Smooth muscle cell (in vitro differentiated cells): ENCODE measurements around the gene PDCD7. TPM values are rescaled to one million over a fixed set of nuclear protein-coding genes. Genes with fewer than 3 reads are reported as not detected.

Experiments
- DNase-seq: peaks from one replicate; lab custom pipeline; 2025; ENCODE audit not compliant: unreplicated experiment; lab: John Stamatoyannopoulos, UW
- H2AFZ ChIP-seq: fragments of 200-600 bp; sonication (generic); 2 replicates; pipeline ENCODE4 v1.6.0; 2016; ENCODE audit warnings: antibody characterized with exemption, low read depth, mild to moderate bottlenecking
- H3F3A ChIP-seq: fragments of 200-600 bp; sonication (generic); 2 replicates; pipeline ENCODE4 v1.6.0; 2017; ENCODE audit warnings: antibody characterized with exemption, low read depth
- H3K27ac ChIP-seq: fragments of 200-600 bp; sonication (generic); 2 replicates; pipeline ENCODE4 v1.5.1; 2016; ENCODE audit warnings: low read depth, mild to moderate bottlenecking
- H3K27me3 ChIP-seq: fragments of 200-600 bp; sonication (generic); 2 replicates; pipeline ENCODE4 v1.6.1; 2016; ENCODE audit warnings: low read depth, mild to moderate bottlenecking
- H3K36me3 ChIP-seq: fragments of 200-600 bp; sonication (generic); 2 replicates; pipeline ENCODE4 v1.5.1; 2016; ENCODE audit warnings: low read depth
- H3K4me1 ChIP-seq: fragments of 200-600 bp; sonication (generic); 2 replicates; pipeline ENCODE4 v1.5.1; 2016; ENCODE audit warnings: low read depth
- H3K4me2 ChIP-seq: fragments of 200-600 bp; sonication (generic); 2 replicates; pipeline ENCODE4 v1.6.0; 2016; ENCODE audit warnings: mild to moderate bottlenecking
- H3K4me3 ChIP-seq: fragments of 200-600 bp; sonication (generic); 2 replicates; pipeline ENCODE4 v1.5.1; 2016; ENCODE audit warnings: mild to moderate bottlenecking
- H3K79me2 ChIP-seq: fragments of 200-600 bp; sonication (generic); 2 replicates; pipeline ENCODE4 v1.6.0; 2016; ENCODE audit warnings: low read depth, mild to moderate bottlenecking
- H3K9ac ChIP-seq: fragments of 200-600 bp; sonication (generic); 2 replicates; pipeline ENCODE4 v1.6.0; 2016; ENCODE audit warnings: low read depth
- H3K9me3 ChIP-seq: fragments of 200-600 bp; sonication (generic); replicated peaks from 2 replicates; pipeline ENCODE4 v1.5.1; 2016; ENCODE audit warnings: low read depth
- H4K20me1 ChIP-seq: fragments of 200-600 bp; sonication (generic); 2 replicates; pipeline ENCODE4 v1.6.0; 2016; ENCODE audit warnings: low read depth
- WGBS: methylation state at CpG from one replicate; pipeline ENCODE4 v1.1.7; 2016; ENCODE audit warnings: low lambda C conversion rate; 5-methylcytosine and 5-hydroxymethylcytosine counted together
- polyA plus RNA-seq: library from polyadenylated mRNA; unstranded; fragments of >200 nt; fragmentation: Nextera tagmentation; extraction: Ambion mirVana; gene quantifications from 2 replicates; pipeline ENCODE4 v1.2.1, GENCODE V29; 2016
- total RNA-seq: library from RNA; depleted of rRNA; stranded (reverse); fragments of >200 nt; gene quantifications from 2 replicates; pipeline ENCODE4 v1.2.3, GENCODE V29; 2014
- TF ChIP-seq, protein P1 (sequence below): fragments of 200-600 bp; sonication (generic); IDR thresholded peaks from 2 replicates; pipeline ENCODE4 v1.5.1; 2017; ENCODE audit warnings: borderline replicate concordance, mild to moderate bottlenecking, antibody characterized with exemption; ENCODE audit not compliant: insufficient read depth, poor library complexity, severe bottlenecking

PDCD7 gene
- total and polyA plus RNA-seq, 2 experiments from 2014 or later = 11.6 to 14.3 TPM

DNA sequence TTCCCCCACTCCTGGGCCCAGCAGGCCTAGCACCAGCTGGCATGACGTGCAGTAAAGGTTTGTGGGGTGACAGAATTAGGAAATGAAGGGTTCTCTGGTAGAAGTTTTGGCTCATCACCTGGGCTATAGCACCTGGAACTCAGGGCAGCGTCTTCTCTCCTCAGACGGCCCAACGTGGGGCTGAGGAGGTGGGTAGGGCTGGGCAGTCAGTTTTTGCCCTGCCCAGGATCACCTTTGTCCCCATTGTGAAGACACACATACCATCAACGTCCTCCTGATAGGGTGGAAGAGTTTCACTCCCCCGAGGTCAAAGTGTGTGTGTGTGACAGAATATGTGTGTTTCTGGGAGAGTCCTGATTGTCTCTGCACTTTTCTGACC is 45.0 kb downstream of the PDCD7 start:
- Histone ChIP-seq H3K9me3 (no peaks in the 10 kb centered on the region), H3K4me1 (peaks cover 19% of the 10 kb centered on the region), H3F3A (no peaks in the 10 kb centered on the region), H3K36me3 (no peaks in the 10 kb centered on the region), H3K4me3 (no peak overlapping the region), H4K20me1 (no peaks in the 10 kb centered on the region), H3K27ac (no peak overlapping the region), H3K27me3 (no peaks in the 10 kb centered on the region), H3K79me2 (no peaks in the 10 kb centered on the region), H3K9ac (no peak overlapping the region), H3K4me2 (no peak overlapping the region), H2AFZ (no peak overlapping the region)
- TF ChIP-seq, protein P1, sequence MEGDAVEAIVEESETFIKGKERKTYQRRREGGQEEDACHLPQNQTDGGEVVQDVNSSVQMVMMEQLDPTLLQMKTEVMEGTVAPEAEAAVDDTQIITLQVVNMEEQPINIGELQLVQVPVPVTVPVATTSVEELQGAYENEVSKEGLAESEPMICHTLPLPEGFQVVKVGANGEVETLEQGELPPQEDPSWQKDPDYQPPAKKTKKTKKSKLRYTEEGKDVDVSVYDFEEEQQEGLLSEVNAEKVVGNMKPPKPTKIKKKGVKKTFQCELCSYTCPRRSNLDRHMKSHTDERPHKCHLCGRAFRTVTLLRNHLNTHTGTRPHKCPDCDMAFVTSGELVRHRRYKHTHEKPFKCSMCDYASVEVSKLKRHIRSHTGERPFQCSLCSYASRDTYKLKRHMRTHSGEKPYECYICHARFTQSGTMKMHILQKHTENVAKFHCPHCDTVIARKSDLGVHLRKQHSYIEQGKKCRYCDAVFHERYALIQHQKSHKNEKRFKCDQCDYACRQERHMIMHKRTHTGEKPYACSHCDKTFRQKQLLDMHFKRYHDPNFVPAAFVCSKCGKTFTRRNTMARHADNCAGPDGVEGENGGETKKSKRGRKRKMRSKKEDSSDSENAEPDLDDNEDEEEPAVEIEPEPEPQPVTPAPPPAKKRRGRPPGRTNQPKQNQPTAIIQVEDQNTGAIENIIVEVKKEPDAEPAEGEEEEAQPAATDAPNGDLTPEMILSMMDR = no peak
- WGBS = 83% methylated on average over 6 of the region's 6 CpGs
- no peak for DNase-seq

DNA sequence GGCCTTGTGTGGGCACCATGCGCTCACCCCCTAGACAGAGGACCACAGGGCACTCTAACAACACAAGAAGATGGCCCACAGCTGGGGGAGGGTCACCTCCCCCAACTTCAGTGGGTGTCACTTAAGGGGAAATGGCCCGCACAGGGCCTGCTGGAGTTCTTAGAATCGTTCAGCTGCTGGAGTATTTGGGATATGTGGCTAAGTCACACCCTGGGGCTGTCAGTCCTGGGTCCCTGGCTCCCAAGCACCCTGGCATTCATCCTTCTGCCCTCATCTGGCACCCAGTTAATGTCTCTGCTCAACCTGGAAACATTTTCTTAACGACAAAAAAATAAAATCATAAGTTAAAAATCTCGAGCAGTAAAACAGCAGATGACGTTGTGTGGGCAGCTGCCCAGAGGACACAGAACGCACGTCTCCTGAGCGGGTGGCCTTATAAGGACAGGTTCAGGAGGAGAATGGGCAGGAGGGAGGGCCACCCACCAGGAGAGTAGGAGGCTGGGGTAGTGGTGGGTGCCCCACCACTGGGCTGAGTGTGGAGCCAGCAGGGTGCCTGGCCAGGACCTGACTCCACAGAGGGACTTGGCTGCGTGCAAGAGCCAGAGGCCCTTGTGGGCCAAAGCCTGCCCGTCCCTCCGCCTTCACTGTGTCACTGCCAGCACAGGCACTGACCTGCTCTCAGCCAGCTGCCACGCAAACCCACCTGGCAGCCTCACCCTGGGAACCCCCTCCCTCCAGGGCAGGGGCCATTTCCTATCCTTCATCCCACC is 45.5 kb downstream of the PDCD7 start:
- no peaks in the 10 kb centered on the region for H3K27me3 ChIP-seq
- H3K4me3 ChIP-seq = no peak overlapping the region
- H3K4me1 ChIP-seq = peaks cover 25% of the 10 kb centered on the region
- no peaks in the 10 kb centered on the region for H3F3A ChIP-seq
- 88% methylated on average over 13 of the region's 13 CpGs for WGBS
- H3K79me2 ChIP-seq = no peaks in the 10 kb centered on the region
- DNase-seq = no peak
- no peak overlapping the region for H3K9ac ChIP-seq
- no peak overlapping the region for H2AFZ ChIP-seq
- TF ChIP-seq, protein P1 = no peak
- H3K36me3 ChIP-seq = no peaks in the 10 kb centered on the region
- no peak overlapping the region for H3K27ac ChIP-seq
- H3K4me2 ChIP-seq = no peak overlapping the region
- H3K9me3 ChIP-seq = no peaks in the 10 kb centered on the region
- H4K20me1 ChIP-seq = no peaks in the 10 kb centered on the region

DNA sequence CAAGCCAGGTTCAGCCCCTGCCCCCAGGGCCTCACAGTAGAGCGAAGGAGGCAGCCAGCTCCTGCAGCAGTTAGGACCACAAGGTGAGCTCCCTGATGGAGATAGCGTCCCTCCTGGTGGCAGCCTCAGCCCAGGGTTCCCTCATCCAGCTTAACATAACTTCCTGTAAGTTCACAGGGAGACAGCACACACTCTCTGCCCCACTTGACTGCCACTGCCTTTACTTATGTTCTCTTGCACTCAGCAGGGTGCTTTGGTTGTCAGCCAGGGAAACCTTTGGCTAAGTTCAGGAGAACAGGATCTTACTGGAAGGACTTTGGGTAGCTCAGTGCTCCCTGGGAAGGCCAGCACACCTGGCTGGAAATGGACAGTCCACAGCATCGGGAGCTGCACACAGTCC is 46.2 kb downstream of the PDCD7 start:
- no peak overlapping the region for H3K27ac ChIP-seq
- no peak overlapping the region for H3K9ac ChIP-seq
- H3F3A ChIP-seq = no peaks in the 10 kb centered on the region
- H3K4me3 ChIP-seq = no peak overlapping the region
- H4K20me1 ChIP-seq = no peaks in the 10 kb centered on the region
- TF ChIP-seq, protein P1 = no peak
- no peaks in the 10 kb centered on the region for H3K79me2 ChIP-seq
- H2AFZ ChIP-seq = no peak overlapping the region
- no peaks in the 10 kb centered on the region for H3K9me3 ChIP-seq
- H3K27me3 ChIP-seq = no peaks in the 10 kb centered on the region
- no peak overlapping the region for H3K4me2 ChIP-seq
- H3K36me3 ChIP-seq = no peaks in the 10 kb centered on the region
- H3K4me1 ChIP-seq = peaks cover 32% of the 10 kb centered on the region
- DNase-seq = no peak
- 97% methylated on average over 3 of the region's 3 CpGs for WGBS

DNA sequence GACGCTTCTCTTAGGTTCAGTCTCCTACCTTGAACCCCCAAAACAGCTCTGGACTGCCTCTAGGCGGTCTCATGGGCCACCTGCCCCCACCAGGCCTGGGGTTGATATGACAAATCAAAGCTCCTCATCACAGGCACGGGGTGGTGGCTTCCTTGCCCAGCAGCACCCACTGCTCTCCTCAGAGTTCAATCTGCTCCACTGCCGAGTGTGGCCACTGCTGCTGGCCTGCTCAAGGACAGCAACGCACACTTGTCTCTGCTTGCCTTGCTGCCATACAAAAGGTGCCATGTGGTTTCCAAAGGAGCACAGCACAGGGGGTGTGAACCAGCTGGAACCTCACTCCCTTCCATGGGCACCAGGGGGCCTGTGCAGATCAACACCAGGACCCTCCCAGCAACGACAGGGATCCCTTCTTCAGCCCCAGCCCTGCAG is 46.9 kb downstream of the PDCD7 start:
- Histone ChIP-seq H3K9me3 (no peaks in the 10 kb centered on the region), H3K4me3 (no peak overlapping the region), H3K9ac (no peak overlapping the region), H3K27me3 (no peaks in the 10 kb centered on the region), H3F3A (no peaks in the 10 kb centered on the region), H3K4me2 (no peak overlapping the region), H2AFZ (no peak overlapping the region), H3K79me2 (no peaks in the 10 kb centered on the region), H3K4me1 (peaks cover 38% of the 10 kb centered on the region), H3K36me3 (no peaks in the 10 kb centered on the region), H4K20me1 (no peaks in the 10 kb centered on the region), H3K27ac (no peak overlapping the region)
- TF ChIP-seq, protein P1 = no peak
- DNase-seq = no peak
- WGBS = 75% methylated on average over 6 of the region's 6 CpGs
